ENCODE data around the gene SLIT3.

The SLIT3 gene

GRCh38 chr5:168881427-168882149 lies 419.4 kb downstream of the SLIT3 start:
- DNase-seq (ENCODE audit: low read depth), result peak; percentile 36
- no peak overlapping the region for H3K4me3 ChIP-seq (ENCODE audit: low read depth, low read length)
- TF ChIP-seq CTCF (IDR thresholded peaks at IDR 0.05; ENCODE audit: insufficient read depth, low read depth, low read length, missing control alignments), result no peak

GRCh38 chr5:168879929-168880328 lies 421.0 kb downstream of the SLIT3 start:
- H3K4me3 ChIP-seq (ENCODE audit: low read depth, low read length), result no peak overlapping the region
- no peak for TF ChIP-seq CTCF (IDR thresholded peaks at IDR 0.05; ENCODE audit: insufficient read depth, low read depth, low read length, missing control alignments)
- DNase-seq (ENCODE audit: low read depth), result peak; percentile 79

GRCh38 chr5:168879331-168879730 lies 421.6 kb downstream of the SLIT3 start:
- H3K4me3 ChIP-seq (ENCODE audit: low read depth, low read length), result no peak overlapping the region
- TF ChIP-seq CTCF (IDR thresholded peaks at IDR 0.05; ENCODE audit: insufficient read depth, low read depth, low read length, missing control alignments), result no peak
- DNase-seq (ENCODE audit: low read depth), result no peak

- no peak for TF ChIP-seq CTCF (IDR thresholded peaks at IDR 0.05; ENCODE audit: insufficient read depth, low read depth, low read length, missing control alignments)
- no peak for DNase-seq (ENCODE audit: low read depth)
- no peak overlapping the region for H3K4me3 ChIP-seq (ENCODE audit: low read depth, low read length)
Measured at GRCh38 chr5:168878135-168878745, 422.7 kb downstream of the SLIT3 start.

- DNase-seq (ENCODE audit: low read depth), result no peak
- TF ChIP-seq CTCF (IDR thresholded peaks at IDR 0.05; ENCODE audit: insufficient read depth, low read depth, low read length, missing control alignments), result no peak
- H3K4me3 ChIP-seq (ENCODE audit: low read depth, low read length), result no peak overlapping the region
Measured at GRCh38 chr5:168877132-168877892, 423.6 kb downstream of the SLIT3 start.

- DNase-seq (ENCODE audit: low read depth), result no peak
- no peak for TF ChIP-seq CTCF (IDR thresholded peaks at IDR 0.05; ENCODE audit: insufficient read depth, low read depth, low read length, missing control alignments)
- no peak overlapping the region for H3K4me3 ChIP-seq (ENCODE audit: low read depth, low read length)
Measured at GRCh38 chr5:168876419-168876818, 424.5 kb downstream of the SLIT3 start.

Measured in GM12865 (cell line).